Measurements from ENCODE around the gene LHPP. TPM values are rescaled to one million over a fixed set of nuclear protein-coding genes. Genes with fewer than 3 reads are reported as not detected.

LHPP gene
- total RNA-seq, 1 experiment from 2014 or later: 24.7 TPM

- no peak overlapping the region for H3K27ac ChIP-seq
- no peaks in the 10 kb centered on the region for H4K20me1 ChIP-seq (ENCODE audit: insufficient read depth)
- H3K79me2 ChIP-seq (ENCODE audit: low read depth): 0 out of 2 replicates have a peak, but pooled peaks cover 6% of the 10 kb centered on the region
- ChIA-PET CTCF (no interaction called here), POLR2A (ENCODE audit: unreplicated experiment) (no interaction called here)
- no peaks in the 10 kb centered on the region for H3K27me3 ChIP-seq (ENCODE audit: insufficient read depth, low read depth)
- DNase-seq: no peak
- H3K4me2 ChIP-seq: no peak overlapping the region
- BruUV-seq (replicated peaks): no TSS peak
- H3K4me3 ChIP-seq: no peak overlapping the region
- H3K4me1 ChIP-seq (replicated peaks; ENCODE audit: insufficient read depth): no peaks in the 10 kb centered on the region
- H3K36me3 ChIP-seq (ENCODE audit: low read depth): no peaks in the 10 kb centered on the region
- intact Hi-C loops (cut with micrococcal nuclease; ENCODE audit: unreplicated experiment): no loop called here
- no peaks in the 10 kb centered on the region for H3K9me3 ChIP-seq (ENCODE audit: insufficient read depth, low read depth)
- H2AFZ ChIP-seq: no peak overlapping the region
- H3K9me2 ChIP-seq (ENCODE audit: insufficient read depth): no peaks in the 10 kb centered on the region
- H3F3A ChIP-seq (ENCODE audit: insufficient read depth, low read depth): peaks cover 6% of the 10 kb centered on the region; the same call in 1 of the 2 replicates
- TF ChIP-seq CTCF (conservative IDR thresholded peaks at IDR 0.05): no peak
- no peak for TF ChIP-seq EZH2 (IDR thresholded peaks at IDR 0.05; ENCODE audit: low read depth)
Observed at GRCh38 chr10:124469956-124470484, 8.4 kb downstream of the LHPP start.

DNA sequence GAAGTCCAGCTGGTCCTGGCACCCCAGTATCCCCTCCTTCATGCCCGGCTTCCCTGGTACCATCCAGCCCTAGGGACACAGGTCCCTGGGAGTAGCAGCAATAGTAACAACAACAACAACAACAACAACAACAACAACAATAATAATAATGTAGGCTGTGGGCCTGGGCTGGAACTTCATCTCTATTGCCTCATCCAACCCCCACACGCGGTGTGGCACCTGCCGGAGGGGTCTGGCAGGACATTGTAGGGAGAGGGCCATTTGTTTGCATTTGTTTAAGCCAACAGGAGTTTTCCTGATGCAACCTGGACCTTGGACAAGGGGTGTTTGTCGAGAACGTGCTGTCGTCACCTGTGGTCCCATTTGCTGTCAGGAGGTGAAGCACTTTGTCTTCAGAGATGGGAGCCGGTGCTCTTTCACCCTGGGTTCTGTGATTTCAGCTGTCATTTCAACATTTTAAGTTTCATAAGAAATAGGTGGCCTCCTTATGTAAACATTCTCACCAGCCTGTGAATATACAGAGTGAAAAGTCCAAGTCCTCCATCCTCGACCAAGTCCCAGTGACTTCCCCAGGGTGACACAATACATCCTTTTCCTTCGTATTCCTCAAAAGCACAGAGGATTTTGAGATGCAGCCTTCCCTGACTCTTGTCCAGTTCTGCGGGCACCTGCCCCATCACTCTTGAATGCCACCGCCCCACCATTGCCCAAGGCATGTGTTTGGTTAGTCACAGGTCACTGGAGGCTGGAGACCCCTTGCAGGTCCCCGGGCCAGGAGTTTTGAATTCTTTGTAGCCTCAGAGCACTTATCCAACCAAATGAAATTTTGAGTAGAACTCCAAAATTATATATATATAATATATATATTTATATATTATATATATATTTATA is 9.2 kb downstream of the LHPP start:
- H3K9me2 ChIP-seq (ENCODE audit: insufficient read depth): no peaks in the 10 kb centered on the region
- no peak overlapping the region for H3K4me2 ChIP-seq
- 0 out of 2 replicates have a peak, but pooled peaks cover 5% of the 10 kb centered on the region for H3K79me2 ChIP-seq (ENCODE audit: low read depth)
- H2AFZ ChIP-seq: no peak overlapping the region
- H3K9me3 ChIP-seq (ENCODE audit: insufficient read depth, low read depth): no peaks in the 10 kb centered on the region
- H3F3A ChIP-seq (ENCODE audit: insufficient read depth, low read depth): peaks cover 6% of the 10 kb centered on the region; the same call in 1 of the 2 replicates
- intact Hi-C loops (cut with micrococcal nuclease; ENCODE audit: unreplicated experiment): no loop called here
- no TSS peak for BruUV-seq (replicated peaks)
- POLR2A ChIA-PET (ENCODE audit: unreplicated experiment): no interaction called here
- no peaks in the 10 kb centered on the region for H3K36me3 ChIP-seq (ENCODE audit: low read depth)
- no peak for DNase-seq
- H3K27ac ChIP-seq: no peak overlapping the region
- no peak for TF ChIP-seq CTCF (conservative IDR thresholded peaks at IDR 0.05)
- no peak for TF ChIP-seq EZH2 (IDR thresholded peaks at IDR 0.05; ENCODE audit: low read depth)
- no peaks in the 10 kb centered on the region for H4K20me1 ChIP-seq (ENCODE audit: insufficient read depth)
- CTCF ChIA-PET: no interaction called here
- no peaks in the 10 kb centered on the region for H3K27me3 ChIP-seq (ENCODE audit: insufficient read depth, low read depth)
- no peak overlapping the region for H3K4me3 ChIP-seq
- H3K4me1 ChIP-seq (replicated peaks; ENCODE audit: insufficient read depth): no peaks in the 10 kb centered on the region

- TF ChIP-seq EZH2 (IDR thresholded peaks at IDR 0.05; ENCODE audit: low read depth): no peak
- TF ChIP-seq CTCF (conservative IDR thresholded peaks at IDR 0.05): no peak
- no peak for DNase-seq
- no peak overlapping the region for H3K27ac ChIP-seq
- no peaks in the 10 kb centered on the region for H3K4me1 ChIP-seq (replicated peaks; ENCODE audit: insufficient read depth)
- CTCF ChIA-PET: interaction anchor here (0.7 kb wide), 1 partner anchor 53 kb away, joined by 3 read pairs; no protein-coding TSS in a partner anchor
- peaks cover 6% of the 10 kb centered on the region; the same call in 1 of the 2 replicates for H3F3A ChIP-seq (ENCODE audit: insufficient read depth, low read depth)
- no peaks in the 10 kb centered on the region for H4K20me1 ChIP-seq (ENCODE audit: insufficient read depth)
- no peaks in the 10 kb centered on the region for H3K27me3 ChIP-seq (ENCODE audit: insufficient read depth, low read depth)
- H3K79me2 ChIP-seq (ENCODE audit: low read depth): no peaks in the 10 kb centered on the region
- H3K36me3 ChIP-seq (ENCODE audit: low read depth): no peaks in the 10 kb centered on the region
- no peak overlapping the region for H3K4me3 ChIP-seq
- intact Hi-C loops (cut with micrococcal nuclease; ENCODE audit: unreplicated experiment): no loop called here
- BruUV-seq (replicated peaks): no TSS peak
- H3K9me3 ChIP-seq (ENCODE audit: insufficient read depth, low read depth): no peaks in the 10 kb centered on the region
- no peaks in the 10 kb centered on the region for H3K9me2 ChIP-seq (ENCODE audit: insufficient read depth)
- POLR2A ChIA-PET (ENCODE audit: unreplicated experiment): no interaction called here
- H2AFZ ChIP-seq: no peak overlapping the region
- no peak overlapping the region for H3K4me2 ChIP-seq
Observed at GRCh38 chr10:124472071-124472470, 10.4 kb downstream of the LHPP start.
